ENCODE results near the gene PRKD1.
"Not testable (repeated sequence)": the region's sequence is repeated elsewhere in the genome, so short reads cannot be mapped to it uniquely, and the experiment has no call there.

The PRKD1 gene

GRCh38 chr14:29789475-29789874, 138.2 kb downstream of the PRKD1 start:
- no peak for DNase-seq

GRCh38 chr14:29788093-29788492, 139.6 kb downstream of the PRKD1 start:
- no peak for DNase-seq

DNA sequence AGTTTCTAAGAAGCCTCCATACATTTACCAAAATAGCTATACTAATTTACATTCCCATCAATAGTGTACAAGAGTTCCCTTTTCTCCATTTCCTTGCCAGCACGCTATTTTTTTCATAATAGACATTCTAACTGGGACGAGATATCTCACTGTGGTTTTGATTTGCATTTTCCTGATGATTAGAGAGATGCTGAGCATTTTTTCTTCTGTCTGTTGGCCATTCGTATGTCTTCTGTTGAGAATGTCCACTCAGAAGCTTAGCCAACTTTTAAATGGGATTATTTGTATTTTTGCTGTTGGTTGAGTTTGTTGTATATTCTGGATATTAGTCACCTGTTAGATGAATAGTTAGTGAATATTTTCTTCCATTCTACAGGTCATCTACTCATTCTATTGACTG, 144.1 kb downstream of the PRKD1 start:
- DNase-seq: no peak

- DNase-seq: no peak
Measured at GRCh38 chr14:29782041-29782440, 145.6 kb downstream of the PRKD1 start.

- DNase-seq: not testable (repeated sequence)
Measured at GRCh38 chr14:29777142-29777541, 150.5 kb downstream of the PRKD1 start.

GRCh38 chr14:29773990-29774389, 153.7 kb downstream of the PRKD1 start:
- no peak for DNase-seq

DNA sequence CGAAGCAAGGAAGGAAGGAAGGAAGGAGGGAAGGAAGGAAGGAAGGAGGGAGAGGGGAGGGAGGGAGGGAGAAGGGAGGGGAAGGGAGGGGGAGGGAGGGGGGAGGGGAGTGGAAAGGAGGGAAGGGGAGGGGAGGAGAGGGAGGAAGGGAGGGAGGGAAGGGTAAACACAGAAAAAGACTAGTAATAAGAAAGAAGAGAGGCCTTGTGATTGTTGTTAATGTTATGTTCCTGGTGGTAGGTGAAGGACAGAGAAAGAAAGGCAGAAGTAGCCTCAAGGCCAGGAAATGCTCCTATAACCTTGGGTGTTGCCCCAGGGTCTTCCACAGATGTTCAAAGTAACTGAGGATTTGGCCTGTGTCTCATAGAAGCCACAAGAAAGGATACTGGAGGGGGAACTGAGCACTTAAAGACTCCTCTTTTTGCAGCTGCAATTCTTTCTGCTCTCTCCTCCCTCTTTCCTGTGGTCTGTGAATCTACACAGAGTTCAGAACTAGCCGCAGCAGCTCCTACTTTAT, 164.2 kb downstream of the PRKD1 start:
- DNase-seq: no peak

GRCh38 chr14:29759521-29760340, 167.9 kb downstream of the PRKD1 start:
- DNase-seq: no peak

DNA sequence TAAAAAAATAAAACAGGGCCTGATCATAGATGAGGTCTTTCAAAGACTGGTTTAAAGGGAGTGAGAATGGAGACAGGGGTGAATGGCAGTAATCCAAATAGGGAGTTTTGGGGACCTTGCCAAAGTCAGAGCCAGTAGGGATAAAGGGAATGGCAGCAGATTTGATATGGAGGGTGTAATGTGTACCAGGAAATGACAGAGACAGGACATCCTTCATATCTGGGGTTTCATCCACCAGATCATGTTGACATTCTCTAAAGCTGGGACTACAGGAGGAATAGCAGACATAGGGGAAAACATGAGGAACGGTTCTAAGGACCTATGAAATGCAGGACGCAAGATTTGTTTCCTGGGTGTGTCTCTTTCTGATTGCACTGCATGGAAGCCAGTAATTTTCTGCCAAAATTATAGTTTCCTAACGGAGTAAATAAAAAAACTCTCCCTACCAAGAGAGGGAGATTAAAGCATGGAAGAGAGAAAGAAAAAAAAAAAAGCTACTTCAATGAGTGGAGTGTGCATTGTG, 169.9 kb downstream of the PRKD1 start:
- no peak for DNase-seq

- DNase-seq: no peak
Measured at GRCh38 chr14:29757188-29757680, 170.4 kb downstream of the PRKD1 start.

- DNase-seq: no peak
Measured at GRCh38 chr14:29756019-29756385, 171.6 kb downstream of the PRKD1 start.

- DNase-seq: no peak
Measured at GRCh38 chr14:29755311-29756018, 172.2 kb downstream of the PRKD1 start.

- no peak for DNase-seq
Measured at GRCh38 chr14:29754134-29754533, 173.5 kb downstream of the PRKD1 start.

- no peak for DNase-seq
Measured at GRCh38 chr14:29752221-29752923, 175.3 kb downstream of the PRKD1 start.

DNA sequence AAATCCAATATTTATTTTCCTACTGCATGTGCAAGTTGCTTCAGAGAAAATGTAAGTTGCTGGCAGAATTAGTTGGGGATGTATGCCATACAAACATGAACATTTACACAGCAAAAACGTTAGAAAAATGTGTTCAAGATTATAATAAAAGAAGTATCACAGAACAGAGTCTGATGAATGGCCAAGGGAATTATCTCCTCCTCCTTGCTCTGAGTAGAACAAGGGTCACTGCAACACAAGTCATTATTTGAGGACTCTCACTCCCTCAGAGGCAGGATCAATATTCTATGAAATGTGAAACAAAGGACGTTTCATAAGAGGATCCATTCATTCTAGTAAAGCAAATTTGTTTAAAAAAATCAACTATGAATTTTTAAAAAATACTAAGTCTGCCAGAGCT, 177.8 kb downstream of the PRKD1 start:
- no peak for DNase-seq

GRCh38 chr14:29749327-29749726, 178.3 kb downstream of the PRKD1 start:
- DNase-seq: no peak

DNA sequence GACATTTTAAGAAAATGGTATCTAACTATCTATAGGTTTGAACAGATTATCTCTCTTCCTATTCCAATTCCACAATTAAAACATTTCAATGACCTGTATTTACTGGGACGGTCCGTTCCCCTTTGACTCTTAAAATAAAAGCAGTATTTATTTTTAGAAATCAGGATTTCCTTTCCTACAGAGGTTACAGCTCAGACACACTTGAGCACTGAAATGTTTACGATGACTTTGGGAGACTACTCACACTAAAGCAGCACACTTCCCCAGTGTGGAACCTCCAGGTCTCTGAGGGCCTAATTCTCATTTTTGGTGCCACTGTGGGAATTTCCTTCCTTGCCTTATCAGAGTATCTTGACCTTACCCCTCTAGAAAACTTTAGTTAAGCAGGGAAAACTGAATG, 181.8 kb downstream of the PRKD1 start:
- DNase-seq: no peak

GRCh38 chr14:29743531-29743930, 184.1 kb downstream of the PRKD1 start:
- DNase-seq: no peak

DNA sequence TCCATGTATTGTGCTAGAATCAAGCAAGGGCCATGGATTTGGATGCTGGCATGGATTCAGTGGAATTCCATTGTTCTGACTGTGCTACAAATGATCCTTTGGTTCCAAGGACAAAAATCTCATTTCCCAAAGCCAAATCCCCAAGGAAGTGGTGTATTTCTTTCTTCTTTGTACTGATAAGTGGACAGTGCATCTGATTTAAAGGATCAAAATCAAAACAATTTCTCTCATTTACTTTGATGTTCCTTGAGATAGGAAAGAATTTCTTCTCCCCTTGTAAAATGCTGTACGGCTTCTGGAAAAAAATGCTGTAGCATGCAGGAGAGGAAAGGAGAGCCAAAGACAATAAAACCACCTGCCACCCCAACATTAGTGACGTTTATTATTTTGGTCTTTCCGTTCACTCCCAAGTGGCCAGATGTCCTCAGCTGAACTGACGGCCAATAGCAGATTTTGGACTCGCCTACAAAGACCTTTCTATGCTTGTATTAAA, 185.7 kb downstream of the PRKD1 start:
- no peak for DNase-seq

DNA sequence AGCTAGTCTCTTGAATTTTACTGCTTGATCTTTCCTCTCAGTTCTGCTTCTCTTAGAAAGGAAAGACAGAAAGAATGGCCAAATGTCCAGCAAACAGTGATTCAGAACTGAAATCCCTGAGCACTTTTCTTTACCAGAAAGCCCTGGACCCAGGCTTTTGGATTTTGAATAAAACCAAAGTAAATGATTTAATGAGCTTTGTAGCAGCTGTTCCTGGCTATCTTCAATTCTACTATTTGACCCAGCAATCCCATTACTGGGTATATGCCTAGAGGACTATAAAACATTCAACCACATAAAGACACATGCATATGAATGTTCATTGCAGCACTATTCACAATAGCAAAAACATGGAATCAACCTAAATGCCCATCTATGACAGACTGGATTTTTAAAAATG, 187.2 kb downstream of the PRKD1 start:
- no peak for DNase-seq

- DNase-seq: no peak
Measured at GRCh38 chr14:29738950-29739349, 188.7 kb downstream of the PRKD1 start.

- DNase-seq: no peak
Measured at GRCh38 chr14:29738056-29738455, 189.6 kb downstream of the PRKD1 start.

GRCh38 chr14:29735459-29735858, 192.2 kb downstream of the PRKD1 start:
- DNase-seq: no peak
